GM20000 (cell line): ENCODE results near the gene AAMP.
A peak's percentile ranks its signal among the peaks of the same experiment; 100 is the strongest.

ENCODE experiments used
- DNase-seq: peaks from one replicate; pipeline ENCODE4 v3.0.0; 2012; ENCODE audit warnings: low spot score
- TF ChIP-seq, protein P1 (sequence below): IDR thresholded peaks from 2 replicates; pipeline ENCODE4 v1.5.1; 2012; ENCODE audit warnings: mild to moderate bottlenecking, control low read depth; ENCODE audit errors: extremely low read depth, missing control alignments

Gene AAMP

DNA sequence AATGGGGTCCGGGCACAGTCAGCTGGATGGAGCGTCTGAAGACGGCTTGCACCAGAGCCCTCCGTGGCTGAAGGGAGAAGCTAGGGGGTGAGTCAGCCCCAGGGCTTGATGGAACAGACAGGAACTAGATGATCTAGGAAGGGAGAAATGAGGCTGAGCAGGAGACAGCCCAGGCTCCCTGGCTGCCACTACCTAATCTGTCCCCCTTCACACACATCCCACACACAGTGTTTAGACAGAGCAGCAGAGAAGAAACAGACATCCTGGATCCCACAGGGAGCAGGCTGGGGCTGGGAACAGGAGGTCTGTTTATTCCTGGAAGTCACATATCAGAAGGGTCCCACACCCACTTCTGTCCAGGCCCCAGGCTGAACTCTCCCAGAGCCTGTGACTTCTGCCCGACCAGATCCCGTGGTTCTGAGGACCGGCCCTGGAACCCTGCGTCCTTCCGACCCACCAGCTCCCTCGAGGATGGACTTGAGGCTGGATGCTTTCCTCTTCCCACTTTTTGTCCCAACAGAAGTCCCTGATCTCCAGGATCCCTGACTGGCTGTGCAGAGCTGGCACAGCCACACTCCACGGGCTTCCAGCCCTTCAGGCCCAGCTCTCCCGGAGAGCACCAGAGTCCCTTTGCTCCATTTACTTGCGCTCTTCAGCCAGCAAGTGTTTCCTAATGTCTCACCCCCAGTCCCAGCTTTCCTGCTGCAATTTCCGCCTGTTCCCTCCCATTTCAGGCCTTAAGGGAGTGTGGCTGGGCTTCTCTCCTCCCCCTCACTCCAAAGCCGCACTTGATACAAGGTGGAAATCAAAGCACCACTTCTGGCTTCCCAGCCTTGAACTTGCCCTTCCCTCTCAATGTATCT is 10.6 kb downstream of the AAMP start:
- TF ChIP-seq, protein P1, sequence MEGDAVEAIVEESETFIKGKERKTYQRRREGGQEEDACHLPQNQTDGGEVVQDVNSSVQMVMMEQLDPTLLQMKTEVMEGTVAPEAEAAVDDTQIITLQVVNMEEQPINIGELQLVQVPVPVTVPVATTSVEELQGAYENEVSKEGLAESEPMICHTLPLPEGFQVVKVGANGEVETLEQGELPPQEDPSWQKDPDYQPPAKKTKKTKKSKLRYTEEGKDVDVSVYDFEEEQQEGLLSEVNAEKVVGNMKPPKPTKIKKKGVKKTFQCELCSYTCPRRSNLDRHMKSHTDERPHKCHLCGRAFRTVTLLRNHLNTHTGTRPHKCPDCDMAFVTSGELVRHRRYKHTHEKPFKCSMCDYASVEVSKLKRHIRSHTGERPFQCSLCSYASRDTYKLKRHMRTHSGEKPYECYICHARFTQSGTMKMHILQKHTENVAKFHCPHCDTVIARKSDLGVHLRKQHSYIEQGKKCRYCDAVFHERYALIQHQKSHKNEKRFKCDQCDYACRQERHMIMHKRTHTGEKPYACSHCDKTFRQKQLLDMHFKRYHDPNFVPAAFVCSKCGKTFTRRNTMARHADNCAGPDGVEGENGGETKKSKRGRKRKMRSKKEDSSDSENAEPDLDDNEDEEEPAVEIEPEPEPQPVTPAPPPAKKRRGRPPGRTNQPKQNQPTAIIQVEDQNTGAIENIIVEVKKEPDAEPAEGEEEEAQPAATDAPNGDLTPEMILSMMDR = no peak
- DNase-seq = no peak

DNA sequence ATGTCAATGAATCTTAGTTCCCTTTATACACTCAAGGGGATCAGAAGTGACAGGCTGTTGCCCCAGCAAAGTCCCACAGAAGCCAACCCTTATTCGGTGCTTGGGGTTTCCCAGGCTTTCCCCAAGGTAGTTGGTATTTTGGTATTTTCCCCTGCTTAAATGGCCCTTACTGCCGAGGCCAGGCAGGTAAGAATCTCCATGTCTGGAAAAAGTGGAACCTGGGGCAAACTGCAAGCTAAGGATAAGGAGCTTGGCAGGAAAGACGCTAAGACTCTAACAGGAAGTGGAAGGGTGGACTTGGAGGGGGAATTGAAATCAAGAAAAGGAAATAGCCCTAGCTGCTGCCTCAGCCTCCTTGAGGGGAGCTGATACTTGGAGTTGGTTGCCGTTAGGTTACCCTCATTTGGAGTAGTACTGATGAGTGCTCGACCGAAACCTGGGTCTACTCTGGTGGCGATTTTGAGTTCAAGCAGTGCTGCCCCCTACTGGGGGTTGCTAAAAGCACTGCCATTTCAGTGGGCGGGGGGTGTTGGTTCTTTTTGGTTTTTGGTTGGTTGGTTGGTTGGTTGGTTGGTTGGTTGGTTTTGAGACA is 12.5 kb downstream of the AAMP start:
- peak; percentile 80 for DNase-seq
- TF ChIP-seq, protein P1 = peak; percentile 38

DNA sequence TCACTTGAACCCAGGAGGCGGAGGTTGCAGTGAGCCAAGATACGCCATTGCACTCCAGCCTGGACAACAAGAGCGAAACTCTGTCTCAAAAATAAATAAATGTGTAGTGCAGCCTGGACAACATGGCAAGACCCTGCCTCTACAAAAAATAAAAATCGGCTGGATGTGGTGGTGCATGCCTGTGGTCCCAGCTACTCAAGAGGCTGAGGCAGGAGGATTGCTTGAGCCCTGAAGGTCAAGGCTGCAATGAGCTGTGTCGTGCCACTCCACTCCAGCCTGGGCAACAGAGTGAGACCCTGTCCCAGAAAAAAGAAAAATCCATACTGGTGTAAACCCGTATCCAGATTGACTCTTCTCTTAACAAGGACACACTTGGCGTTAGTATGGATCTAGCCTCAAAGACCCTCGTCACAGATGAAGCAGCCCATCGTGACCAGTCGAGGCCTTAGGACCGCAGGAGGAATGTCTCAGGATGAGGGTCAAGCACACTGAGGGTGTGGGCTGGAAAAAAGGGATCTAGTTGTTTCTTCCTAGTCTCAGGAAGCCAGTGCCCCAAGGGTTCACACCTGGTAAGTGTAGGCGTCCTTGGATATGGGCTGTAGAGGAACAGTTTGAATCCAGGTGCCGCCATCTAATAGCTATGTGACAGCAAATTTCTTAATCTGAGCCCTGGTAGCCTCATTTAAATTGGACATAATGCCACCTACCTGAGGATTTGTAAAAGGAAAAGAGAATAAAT is 13.2 kb downstream of the AAMP start:
- no peak for DNase-seq

DNA sequence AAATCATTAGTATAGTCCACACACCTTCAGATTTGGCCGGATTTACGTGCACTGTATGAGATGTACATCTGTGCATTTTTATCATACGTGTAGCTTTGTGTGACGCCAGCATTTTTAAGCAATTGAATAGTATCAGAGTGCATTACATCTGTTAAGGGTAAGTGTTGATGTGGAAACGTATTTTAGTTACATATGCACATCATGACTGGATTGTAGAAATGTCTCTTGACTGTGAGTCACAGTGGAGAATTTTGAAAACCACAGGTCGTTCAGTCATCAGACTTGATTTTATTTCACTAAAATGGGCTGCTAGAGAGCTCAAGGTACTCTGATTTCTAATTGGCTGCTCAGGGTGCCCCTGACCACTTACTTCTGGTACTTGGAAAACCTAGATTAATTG is 14.5 kb downstream of the AAMP start:
- no peak for DNase-seq
- TF ChIP-seq, protein P1 = no peak

More for the DNA sequence above, 13.2 kb downstream of the AAMP start:
- TF ChIP-seq, protein P1 = no peak

DNA sequence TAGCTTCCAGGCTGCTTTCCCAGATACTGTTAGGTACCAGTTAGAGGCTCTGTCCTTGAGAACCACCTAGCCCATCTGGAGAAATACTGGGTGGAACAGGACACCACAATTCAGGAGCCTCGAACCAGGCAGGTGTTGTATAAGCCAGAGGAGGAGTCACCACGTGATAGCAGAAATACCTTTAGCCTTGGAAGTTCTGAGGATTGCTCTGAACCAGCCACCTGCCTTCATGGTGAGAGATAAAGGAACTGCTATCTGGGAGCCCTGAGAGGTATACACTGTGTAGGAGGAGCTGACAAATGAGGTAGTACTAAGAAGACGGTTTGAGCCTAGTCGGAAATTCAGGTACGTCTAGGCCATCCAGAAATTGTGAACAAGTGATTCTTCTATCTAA is 16.7 kb downstream of the AAMP start:
- TF ChIP-seq, protein P1 = no peak

DNA sequence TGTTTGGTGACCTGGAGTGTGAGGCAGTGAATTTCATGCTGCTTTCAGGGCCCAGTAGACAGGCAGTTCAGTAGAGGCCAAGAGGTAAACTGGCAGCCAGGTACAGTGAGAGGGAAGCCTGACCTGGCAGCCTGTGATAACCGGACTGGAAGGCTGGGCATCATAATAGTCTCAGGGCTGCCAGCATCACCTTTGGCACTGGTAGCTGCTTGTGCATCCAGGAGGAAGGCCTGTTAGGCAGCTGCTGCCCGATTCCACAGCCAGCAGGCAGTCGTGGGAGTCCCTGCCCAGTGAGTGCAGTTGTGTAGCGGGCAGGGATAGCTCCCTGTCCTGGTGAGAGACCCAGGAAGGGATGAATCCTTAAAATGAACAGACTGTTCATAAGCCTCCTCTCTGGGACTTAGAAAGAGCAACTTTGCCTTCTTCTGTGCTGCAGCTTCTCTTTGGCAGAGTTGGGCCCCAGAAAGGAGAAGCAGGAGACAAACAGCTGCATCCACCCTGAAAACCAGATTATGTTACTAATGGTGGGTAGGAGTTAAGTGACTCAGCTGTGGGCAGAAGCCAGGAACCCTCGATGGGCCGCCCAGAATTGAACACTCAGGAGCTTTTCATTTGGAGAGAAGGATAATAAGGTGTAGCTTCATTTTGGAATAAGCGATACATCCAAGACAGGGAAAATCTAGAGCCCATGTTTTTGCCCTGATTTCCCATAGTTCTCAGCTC is 17.3 kb downstream of the AAMP start:
- DNase-seq = no peak
- TF ChIP-seq, protein P1 = no peak

More for the DNA sequence above, 16.7 kb downstream of the AAMP start:
- DNase-seq = no peak
